GM18507 (cell line): ENCODE data around the gene TCN2.
A peak's percentile ranks its signal among the peaks of the same experiment; 100 is the strongest.
"Not testable (repeated sequence)": the region's sequence is repeated elsewhere in the genome, so short reads cannot be mapped to it uniquely, and the experiment has no call there.

ENCODE experiments used
- DNase-seq: peaks from one replicate; pipeline ENCODE4 v3.0.0; 2011; ENCODE audit warnings: low read depth; ENCODE audit not compliant: insufficient read length; ENCODE audit errors: extremely low spot score
- FAIRE-seq: peaks from 2 replicates; lab custom pipeline; 2011; peaks lifted over from hg19 to GRCh38; lab: Jason Lieb, UNC

TCN2 gene

DNA sequence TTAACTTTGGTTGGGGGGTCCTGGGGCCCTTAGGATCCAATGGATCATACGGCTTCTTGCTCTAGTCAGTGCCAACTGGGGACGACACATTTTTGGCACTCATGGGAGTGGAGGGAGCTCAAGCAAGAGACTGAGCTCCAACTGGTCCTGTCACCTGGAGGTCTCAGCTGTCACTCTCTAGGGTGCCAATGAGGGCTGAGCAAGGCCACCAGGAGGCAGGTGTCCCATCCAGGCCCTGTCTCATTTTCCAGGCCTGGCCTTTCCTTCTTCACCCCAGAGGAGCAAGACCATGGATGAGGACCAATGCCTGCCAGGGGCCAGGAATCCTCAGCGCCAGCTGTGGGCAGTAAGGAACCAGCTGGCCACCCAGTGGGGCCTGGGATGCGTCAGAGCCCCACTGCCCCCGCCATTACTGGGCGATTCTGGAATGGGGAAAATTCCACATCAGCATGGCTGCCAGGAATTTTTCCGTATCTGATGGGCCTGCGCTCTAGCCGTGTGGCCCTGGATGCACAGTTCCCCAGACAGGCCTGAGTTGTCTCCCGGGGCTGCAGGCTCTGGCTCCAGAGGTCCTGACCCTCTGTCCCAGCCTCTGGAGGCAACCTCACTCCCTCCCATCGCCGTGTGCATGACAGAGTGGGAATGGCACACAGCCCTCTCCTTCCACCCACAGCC lies 31.8 kb upstream of the TCN2 start:
- no peak for FAIRE-seq

DNA sequence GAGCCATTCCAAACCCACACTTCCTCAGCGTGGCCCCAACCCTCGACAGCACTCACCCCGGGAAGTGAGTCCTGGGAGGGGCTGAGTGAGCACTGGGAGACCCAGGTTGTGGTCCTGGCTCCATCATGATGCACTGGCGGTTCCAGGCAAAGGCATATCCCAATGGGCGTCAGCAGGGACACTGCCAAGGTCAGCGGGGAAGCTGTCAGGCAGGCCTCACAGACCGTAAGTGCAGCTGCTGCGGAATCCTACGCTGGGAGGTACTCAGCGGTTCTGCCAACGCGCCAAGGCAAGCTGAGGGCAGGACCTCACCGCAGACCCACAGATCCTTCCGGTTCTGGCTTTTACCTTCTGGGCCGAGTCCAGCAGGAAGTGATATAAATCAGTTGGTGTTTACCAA lies 31.1 kb upstream of the TCN2 start:
- FAIRE-seq (no peak), DNase-seq (no peak)

More for the DNA sequence above, 31.8 kb upstream of the TCN2 start:
- no peak for DNase-seq

DNA sequence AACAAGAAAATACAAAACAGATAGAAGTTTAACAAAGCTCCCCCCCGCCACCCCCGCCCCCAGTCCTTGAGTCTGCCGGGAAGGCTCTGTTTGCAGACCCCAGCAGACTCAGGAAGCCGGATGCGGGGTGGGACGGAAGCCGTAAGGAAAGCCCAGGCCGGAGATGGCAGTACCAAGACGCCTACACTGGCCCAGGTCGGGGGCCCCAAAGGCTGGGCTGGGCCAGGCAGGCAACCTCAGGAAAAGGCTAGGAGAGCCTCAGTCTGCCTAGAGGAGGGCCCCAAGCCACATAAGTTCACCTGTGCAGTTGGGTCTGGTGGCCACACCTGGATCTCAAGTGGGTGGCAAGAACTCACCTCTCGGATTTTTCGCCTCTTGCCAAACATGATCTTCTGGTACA lies 28.5 kb upstream of the TCN2 start:
- FAIRE-seq (no peak), DNase-seq (no peak)

DNA sequence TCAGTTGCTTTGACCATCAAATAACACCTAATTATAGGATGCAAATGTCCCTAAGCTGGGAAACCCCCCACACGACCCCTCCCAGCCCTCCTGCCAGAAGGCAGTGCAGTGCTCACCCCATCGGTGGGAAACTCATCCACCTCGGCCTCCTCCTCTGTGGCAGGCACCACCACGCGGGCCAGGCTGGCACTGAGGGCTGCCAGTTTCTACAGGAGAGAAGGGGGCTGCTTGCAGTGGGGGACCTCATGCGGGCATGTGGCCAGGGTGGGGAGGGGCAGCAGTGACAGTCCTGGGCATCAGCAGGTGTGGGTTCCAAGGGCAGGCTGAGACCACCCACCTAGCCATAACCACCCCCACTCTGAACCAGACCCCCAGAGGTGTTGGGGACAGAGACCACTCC lies 26.1 kb upstream of the TCN2 start:
- FAIRE-seq (no peak), DNase-seq (no peak)

DNA sequence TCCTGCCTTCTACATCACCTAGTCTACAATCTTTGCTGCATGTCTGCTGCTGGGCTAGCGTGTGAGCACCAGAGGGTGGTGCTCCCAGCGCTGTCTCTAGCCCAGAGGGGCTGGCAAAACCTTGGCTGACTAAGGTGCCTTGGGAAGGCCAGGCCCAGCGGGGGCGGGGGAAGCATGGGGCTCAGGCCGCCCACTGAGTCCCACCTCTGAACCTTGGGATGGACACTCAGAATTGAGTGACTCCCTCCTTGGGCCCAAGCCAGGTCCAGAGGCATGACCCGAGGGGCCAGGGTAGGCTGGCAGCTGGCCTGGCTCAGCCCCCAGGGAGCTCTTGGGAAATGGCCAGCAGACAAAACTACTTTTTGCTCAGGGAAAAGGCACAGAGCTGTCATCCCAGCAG lies 24.9 kb upstream of the TCN2 start:
- DNase-seq = no peak
- FAIRE-seq = no peak

DNA sequence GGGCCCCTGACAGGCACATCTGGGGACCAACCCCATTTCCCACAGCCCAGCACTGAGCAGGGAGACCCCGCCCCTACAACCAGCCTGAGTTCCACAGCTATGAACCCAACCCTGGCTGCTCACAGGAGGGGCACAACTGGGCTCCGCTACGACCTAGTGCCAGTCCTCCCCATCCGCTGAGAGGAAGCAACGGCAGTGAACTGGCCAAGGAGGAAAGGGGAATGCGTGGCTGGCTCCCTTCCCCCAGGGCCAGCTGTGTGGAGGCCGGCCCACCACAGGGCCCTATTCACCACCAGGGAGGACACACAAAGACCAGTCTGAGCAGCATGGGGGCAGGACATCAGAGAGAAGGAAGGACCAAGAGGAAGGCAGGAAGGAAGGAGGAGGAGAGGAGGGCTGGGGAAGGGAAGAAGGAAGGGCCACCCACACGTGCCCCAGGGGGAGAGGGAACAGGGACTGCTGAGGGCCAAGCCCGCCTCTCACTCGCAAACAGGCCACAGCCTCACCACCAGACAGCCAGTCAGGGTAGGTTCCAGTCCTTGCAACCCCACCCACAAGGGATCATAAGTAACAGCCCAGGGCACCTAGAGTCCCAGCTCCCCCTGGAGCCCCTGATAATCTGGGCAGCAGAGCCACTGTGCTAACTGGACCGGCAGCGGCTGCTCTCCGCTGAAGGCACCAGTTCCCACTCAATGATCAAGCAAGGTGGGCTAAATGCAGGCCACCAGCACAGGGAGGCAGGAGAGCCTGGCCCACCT lies 24.0 kb upstream of the TCN2 start:
- no peak for DNase-seq
- no peak for FAIRE-seq

DNA sequence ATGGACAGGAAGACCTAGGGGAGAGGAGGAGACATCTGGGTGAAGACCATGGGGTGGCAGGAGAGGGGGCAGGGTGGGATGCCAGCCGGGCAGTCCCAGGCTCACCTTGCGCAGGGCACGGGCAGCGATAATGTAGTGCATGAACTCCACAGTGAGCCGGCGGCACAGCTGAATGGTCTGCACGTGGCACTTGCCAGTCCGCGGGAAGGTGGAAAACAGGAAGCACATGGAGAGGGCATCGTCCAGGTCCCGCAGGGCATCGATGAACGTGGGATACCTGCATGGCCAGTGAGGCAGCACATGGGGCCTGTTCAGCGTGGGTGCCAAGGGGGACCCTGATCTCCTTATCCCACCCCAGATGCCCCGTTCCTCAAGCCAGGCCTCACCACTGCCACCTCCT lies 22.5 kb upstream of the TCN2 start:
- FAIRE-seq (no peak), DNase-seq (no peak)

DNA sequence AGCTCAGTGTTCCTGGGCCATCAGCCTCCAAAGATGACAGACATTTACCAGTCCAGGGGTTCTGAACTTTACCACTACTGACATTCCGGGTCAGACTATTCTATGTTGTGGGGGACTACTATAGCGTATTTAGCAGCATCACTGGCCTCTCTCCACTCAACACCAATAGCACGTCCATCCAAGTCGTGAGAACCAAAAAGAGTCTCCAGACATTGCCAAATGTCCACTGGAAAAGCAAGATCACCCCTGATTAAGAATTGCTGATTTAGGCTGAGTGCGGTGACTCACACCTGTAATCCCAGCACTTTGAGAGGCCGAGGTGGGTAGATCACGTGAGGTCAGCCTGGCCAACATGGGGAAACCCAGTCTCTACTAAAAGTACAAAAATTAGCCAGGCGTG lies 20.6 kb upstream of the TCN2 start:
- FAIRE-seq (no peak), DNase-seq (no peak)

DNA sequence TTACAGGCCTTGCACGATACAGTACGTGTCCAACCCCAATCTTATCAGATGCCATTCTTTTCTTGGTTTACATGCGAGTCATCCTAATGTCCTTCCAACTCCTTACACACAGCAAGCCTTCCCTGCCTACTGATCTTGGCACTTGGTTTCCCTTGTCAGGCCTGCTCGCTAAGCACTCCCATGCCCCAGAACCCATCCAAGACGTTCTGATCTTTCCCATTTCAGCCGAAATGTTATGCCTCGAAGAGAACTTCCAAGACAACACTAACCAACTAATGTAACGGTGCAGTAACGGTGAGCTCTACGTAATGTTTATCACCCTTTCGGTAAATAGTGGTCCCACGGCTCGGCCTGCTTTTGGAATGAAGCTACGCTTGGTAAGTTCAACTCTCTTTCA lies 15.8 kb upstream of the TCN2 start:
- FAIRE-seq (no peak), DNase-seq (no peak)

DNA sequence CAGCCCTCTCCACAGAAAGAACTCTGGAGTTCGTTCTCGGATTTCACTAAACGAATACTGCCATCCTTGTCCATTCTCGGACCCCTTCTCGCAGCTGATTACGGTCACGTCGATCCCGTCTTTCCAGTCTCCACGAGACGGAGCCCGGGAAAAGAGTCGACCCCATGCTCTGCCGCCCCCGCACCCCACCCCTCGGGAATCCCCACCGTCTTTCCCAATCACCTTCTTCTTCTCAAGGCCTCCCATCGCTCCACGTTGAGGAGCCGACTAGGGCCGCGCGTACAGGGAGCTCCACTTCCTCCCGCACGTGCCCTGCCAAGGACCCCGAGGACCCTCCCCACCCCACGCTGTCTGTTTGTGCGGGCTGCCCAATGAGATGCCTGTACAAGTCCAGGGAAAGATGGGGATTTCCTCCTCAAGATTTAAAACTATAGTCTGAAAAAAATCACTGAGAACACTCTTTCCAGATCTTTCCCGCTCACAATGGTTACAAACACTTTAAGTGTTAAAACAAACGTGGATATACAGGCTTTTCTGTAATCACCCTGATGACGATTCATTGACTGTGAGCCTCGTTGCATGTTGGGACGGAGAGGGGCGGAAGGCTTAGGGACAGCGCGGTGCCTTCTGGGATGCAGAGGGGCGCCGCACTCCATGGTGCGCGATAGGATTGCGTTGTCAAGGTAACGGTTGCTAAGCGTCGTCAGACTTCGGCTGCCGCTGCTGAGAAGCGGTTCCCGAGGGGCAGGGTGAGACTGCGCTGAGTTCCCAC lies 15.2 kb upstream of the TCN2 start, which contains the start of gene PES1:
PES1 (minus strand) TSS at position 323 of the 772 bp plus-strand sequence; CDS start at position 246, 77 bp downstream.
- FAIRE-seq (peak; percentile 100), DNase-seq (peak; percentile 96)

DNA sequence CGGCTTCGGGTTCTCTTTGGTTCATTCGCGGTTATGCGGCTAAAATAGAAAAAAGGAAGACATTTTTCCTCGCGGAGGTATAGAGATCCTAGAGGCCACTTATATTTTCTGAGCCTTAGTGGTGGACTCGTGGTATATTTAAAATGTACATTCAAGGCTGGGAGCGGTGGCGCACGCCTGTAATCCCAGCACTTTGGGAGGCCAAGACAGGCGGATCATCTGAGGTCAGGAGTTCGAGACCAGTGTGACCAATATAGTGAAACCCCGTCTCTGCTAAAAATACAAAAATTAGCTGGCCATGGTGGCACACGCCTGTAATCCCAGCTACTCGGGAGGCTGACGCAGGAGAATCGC lies 14.6 kb upstream of the TCN2 start:
- DNase-seq, FAIRE-seq: not testable (repeated sequence)

DNA sequence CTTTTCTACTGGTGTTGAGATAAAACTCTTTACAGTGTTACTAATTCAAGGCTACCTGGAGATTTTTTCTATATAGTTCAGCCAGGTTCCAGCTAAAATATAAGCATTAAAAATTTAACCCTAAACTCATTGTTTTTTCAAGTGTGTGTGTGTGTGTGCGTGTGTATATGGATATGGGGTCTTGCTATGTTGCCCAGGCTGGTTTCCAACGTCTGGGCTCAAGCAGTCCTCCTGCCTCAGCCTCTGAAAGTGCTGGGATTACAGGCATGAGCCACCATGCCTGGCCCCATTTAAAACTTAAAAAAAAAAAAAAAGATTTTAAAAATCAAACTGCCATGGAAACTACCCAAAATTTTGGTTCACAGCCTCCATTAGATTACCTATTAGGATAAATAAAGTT lies 10.8 kb upstream of the TCN2 start:
- FAIRE-seq (no peak), DNase-seq (no peak)

DNA sequence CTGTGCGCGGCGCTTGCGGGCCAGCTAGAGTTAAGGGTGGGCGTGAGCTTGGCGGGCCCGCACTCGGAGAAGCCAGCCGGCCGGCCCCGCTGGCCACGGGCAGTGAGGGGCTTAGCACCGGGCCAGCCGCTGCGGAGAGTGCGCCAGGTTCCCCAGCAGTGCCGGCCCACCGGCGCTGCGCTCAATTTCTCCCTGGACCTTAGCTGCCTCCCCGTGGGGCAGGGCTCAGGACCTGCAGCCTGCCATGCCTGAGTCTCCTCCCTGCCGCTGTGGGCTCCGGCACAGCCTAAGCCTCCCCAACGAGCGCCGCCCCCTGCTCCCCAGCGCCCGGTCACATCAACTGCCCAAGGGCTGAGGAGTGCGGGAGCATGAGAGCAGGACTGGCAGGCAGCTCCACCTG lies 10.1 kb upstream of the TCN2 start:
- FAIRE-seq (no peak), DNase-seq (no peak)

DNA sequence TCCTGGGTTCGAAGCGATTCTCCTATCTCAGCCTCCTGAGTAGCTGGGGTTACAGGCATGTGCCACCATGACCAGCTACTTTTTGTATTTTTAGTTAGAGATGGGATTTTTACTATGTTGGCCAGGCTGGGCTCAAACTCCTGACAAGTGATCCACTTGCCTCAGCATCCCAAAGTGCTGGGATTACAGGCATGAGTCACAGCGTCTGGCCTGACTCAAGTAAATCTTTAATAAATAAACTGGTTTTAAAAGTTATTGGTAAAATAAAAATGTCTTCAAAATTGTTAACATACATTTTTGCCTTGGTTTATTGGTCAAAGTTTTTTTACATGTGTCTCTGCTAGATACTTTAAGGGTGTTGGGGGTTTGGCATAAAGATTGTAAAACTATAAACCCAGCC lies 8.0 kb upstream of the TCN2 start:
- FAIRE-seq (no peak), DNase-seq (no peak)

DNA sequence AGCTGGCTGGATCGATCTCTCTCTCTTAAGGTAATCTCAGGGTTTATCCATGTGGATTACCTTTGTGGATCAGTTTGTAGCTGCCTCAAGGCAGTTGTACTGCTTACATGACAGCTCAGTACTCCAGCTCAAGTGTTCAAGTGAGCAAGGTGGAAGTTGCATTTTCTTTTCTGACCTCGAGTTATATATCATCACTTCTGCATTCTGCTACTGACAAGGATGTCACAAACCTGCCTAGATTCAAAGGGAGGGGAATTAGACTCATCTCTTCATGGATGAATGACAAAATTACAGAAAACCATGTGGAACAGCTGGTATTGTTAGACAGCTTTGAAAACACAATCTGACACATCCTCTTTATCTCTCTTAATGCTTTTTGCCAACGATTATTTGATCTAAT lies 6.1 kb upstream of the TCN2 start:
- no peak for DNase-seq
- FAIRE-seq = no peak

DNA sequence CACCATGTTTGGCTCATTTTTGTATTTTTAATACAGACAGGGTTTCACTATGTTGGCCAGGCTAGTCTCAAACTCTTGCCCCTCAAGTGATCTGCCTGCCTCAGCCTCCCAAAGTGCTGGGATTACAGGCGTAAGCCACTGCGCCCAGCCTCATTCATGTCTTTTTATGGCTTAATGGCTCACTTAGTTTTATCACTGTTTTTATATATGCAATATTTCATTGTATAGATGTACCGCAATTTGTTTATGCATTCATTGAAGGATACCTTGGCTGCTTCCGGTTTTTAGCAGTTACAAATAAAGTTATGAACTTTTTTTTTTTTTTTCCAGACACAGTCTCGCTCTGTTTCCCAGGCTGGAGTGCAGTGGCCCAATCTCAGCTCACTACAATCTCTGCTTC lies 5.5 kb upstream of the TCN2 start:
- no peak for DNase-seq
- FAIRE-seq = no peak

DNA sequence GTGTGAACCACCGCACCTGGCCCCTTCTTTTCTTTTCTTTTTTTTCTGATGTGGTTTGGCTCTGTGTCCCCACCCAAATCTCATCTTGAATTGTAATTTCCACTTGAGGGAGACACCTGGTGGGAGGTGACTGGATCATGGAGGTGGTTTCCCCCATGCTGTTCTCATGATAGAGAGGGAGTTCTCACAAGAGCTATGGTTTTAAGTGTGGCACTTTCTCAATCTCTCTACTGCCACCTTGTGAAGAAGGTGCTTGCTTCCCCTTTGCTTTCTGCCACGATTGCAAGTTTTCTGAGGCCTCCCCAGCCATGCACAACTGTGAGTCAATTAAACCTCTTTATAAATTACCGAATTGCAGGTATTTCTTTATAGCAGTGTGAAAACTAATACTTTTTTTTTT lies 4.9 kb upstream of the TCN2 start:
- DNase-seq = no peak
- FAIRE-seq = peak; percentile 59

DNA sequence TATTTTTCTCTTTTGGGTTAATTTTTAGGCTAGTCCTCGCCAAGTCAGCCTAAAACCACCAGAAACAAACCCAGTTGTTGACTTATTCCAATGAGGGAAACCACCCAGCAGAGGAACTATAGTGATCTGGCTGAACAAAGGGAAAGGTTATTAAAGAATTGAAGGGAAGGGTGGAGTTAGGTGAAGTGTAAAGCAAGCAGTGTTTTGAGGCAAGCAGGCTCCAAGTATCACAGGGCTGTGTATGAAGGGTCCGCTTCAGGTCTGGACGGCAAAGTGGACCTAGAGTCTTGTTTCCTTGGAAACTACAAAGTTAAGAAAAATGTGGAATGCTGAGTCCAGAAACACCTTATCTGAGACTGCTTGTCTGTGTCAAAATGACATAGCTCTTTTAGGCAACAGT lies 3.2 kb upstream of the TCN2 start:
- FAIRE-seq (no peak), DNase-seq (no peak)

DNA sequence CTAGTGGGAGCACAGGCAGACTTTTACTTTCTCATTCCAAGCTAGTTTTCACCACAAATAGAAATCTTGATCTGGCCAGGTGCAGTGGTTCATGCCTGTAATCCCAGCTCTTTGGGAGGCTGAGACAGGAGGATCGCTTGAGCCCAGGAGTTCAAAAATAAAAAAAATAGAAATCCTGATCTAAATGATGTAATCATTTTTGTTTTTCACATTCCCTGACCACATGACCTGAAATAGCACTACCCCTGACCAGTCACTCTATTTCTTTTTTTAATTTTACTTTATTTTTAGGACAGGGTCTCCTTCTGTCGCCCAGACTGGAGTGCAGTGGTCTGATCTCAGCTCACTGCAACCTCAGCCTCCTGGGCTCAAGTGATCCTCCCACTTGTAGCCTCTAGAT lies 2.3 kb upstream of the TCN2 start:
- FAIRE-seq = no peak
- DNase-seq = no peak

DNA sequence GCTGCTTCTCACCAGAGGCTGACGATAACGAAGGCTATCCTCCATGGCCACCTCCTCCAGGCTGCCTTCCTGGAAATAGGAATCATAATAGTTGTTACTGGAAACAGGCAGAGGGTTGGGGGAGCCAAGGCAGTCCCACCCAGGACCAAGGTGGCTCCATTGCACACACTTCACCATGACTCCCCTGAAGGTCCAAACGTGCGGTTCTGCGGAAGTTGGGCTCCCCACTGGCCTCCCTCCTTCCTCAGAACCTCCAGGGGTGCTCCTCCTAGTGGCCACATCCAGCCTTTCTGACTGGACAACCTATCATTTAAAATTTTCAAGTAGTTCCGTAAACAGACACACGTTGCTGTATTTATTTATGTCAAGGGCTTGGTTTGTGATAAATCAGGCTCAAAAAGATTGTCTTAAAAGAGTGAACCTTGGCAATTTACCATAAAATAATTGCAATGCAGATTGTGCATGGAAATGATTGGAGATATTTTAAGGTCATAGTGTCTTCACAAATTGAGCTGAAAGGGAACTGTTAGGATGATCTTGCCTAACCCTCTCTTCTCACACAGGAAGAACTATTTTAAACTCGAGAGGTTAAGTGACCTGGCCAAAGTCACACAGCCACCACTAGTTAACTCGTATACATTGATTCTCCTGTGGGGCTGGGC lies 1.4 kb upstream of the TCN2 start:
- FAIRE-seq (peak; percentile 83), DNase-seq (peak; percentile 42)
